DND-41 (cell line): ENCODE results near the gene CPNE5.

ENCODE experiments used
- ATAC-seq: fragments of 200-7000 bp; cut with Tn5 transposase; 3 replicates; pipeline ENCODE4 v1.9.1; 2021; ENCODE audit warnings: low read depth; ENCODE audit not compliant: insufficient read depth
- DNase-seq: peaks from one replicate; pipeline ENCODE4 v3.0.0-alpha.2; 2020
- H2AFZ ChIP-seq: 2 replicates; pipeline ENCODE4 v1.6.0; 2012; ENCODE audit warnings: low read depth, low read length
- H3K27ac ChIP-seq: 2 replicates; pipeline ENCODE4 v1.5.1; 2012; ENCODE audit warnings: low read length, inconsistent platforms
- H3K27me3 ChIP-seq: fragments of 200-600 bp; sonication (generic); 2 replicates; pipeline ENCODE4 v1.6.0; 2012; ENCODE audit warnings: low read length, mild to moderate bottlenecking, inconsistent platforms; ENCODE audit not compliant: insufficient read depth, poor library complexity
- H3K36me3 ChIP-seq: 2 replicates; pipeline ENCODE4 v1.5.1; 2012; ENCODE audit warnings: low read length, inconsistent platforms; ENCODE audit not compliant: insufficient read depth
- H3K4me1 ChIP-seq: 2 replicates; pipeline ENCODE4 v1.5.1; 2012; ENCODE audit warnings: mild to moderate bottlenecking, low read length; ENCODE audit not compliant: insufficient read depth
- H3K4me2 ChIP-seq: 2 replicates; pipeline ENCODE4 v1.6.0; 2012; ENCODE audit warnings: mild to moderate bottlenecking, moderate library complexity, low read length, inconsistent platforms; ENCODE audit not compliant: insufficient read depth
- H3K4me3 ChIP-seq, 2 experiments: fragments of 200-600 bp in 1 of 2; shearing (Covaris generic) in 1 of 2; 2 replicates each; pipeline ENCODE4 v1.5.1; 2012 to 2016; ENCODE audit warnings: inconsistent platforms in 2 of 2, low read length in 2 of 2, mild to moderate bottlenecking in 2 of 2, low read depth in 1 of 2, moderate library complexity in 1 of 2
- H3K79me2 ChIP-seq: 2 replicates; pipeline ENCODE4 v1.6.0; 2012; ENCODE audit warnings: low read length, inconsistent platforms; ENCODE audit not compliant: insufficient read depth
- H3K9ac ChIP-seq: 2 replicates; pipeline ENCODE4 v1.6.0; 2012; ENCODE audit warnings: low read depth, mild to moderate bottlenecking, inconsistent platforms, low read length, moderate library complexity
- H3K9me3 ChIP-seq: 2 replicates; pipeline ENCODE4 v1.5.1; 2012; ENCODE audit warnings: low read length, moderate library complexity, mild to moderate bottlenecking, inconsistent platforms; ENCODE audit not compliant: insufficient read depth, severe bottlenecking
- H4K20me1 ChIP-seq: 2 replicates; pipeline ENCODE4 v1.6.0; 2012; ENCODE audit warnings: low read length; ENCODE audit not compliant: insufficient read depth
- EZH2 ChIP-seq: IDR thresholded peaks from 3 replicates; pipeline ENCODE4 v1.6.1; 2012; ENCODE audit warnings: borderline replicate concordance, low read depth, mild to moderate bottlenecking, moderate library complexity, low read length, inconsistent platforms; ENCODE audit not compliant: severe bottlenecking
- TF ChIP-seq, protein P1 (sequence below): IDR thresholded peaks from 2 replicates; pipeline ENCODE4 v1.5.1; 2012; ENCODE audit warnings: borderline replicate concordance, low read length, moderate library complexity, mild to moderate bottlenecking; ENCODE audit not compliant: poor library complexity, severe bottlenecking; ENCODE audit errors: extremely low read depth

The CPNE5 gene

DNA sequence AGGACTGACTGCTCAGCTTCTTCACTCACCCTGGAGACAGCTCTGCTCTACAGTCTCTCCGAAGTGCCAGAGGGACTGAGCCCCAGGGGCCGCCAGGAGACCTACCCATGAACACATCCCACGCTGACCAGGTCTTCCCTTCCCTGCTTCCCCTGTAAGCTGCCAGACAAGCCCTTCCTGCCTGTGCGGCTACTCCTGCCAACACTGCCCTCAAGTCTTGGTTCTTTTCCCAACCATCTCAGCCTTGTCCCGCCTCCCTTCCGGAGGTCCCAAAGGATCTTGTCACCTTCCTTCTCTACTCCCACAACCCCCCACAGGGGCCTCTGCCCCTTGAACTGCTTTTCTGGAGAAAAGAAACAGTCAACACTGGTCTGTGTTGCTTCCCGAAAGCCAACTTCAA is 15.0 kb downstream of the CPNE5 start:
- Histone ChIP-seq H3K9ac (no peak overlapping the region; the same call in 1 of the 2 replicates), H3K79me2 (no peaks in the 10 kb centered on the region), H3K27ac (no peak overlapping the region), H3K36me3 (no peaks in the 10 kb centered on the region), H3K27me3 (no peaks in the 10 kb centered on the region), H2AFZ (no peak overlapping the region), H4K20me1 (no peaks in the 10 kb centered on the region), H3K4me3 (no peak overlapping the region), H3K9me3 (no peaks in the 10 kb centered on the region), H3K4me1 (no peaks in the 10 kb centered on the region), H3K4me2 (no peak overlapping the region)
- no peak for TF ChIP-seq EZH2
- TF ChIP-seq, protein P1, sequence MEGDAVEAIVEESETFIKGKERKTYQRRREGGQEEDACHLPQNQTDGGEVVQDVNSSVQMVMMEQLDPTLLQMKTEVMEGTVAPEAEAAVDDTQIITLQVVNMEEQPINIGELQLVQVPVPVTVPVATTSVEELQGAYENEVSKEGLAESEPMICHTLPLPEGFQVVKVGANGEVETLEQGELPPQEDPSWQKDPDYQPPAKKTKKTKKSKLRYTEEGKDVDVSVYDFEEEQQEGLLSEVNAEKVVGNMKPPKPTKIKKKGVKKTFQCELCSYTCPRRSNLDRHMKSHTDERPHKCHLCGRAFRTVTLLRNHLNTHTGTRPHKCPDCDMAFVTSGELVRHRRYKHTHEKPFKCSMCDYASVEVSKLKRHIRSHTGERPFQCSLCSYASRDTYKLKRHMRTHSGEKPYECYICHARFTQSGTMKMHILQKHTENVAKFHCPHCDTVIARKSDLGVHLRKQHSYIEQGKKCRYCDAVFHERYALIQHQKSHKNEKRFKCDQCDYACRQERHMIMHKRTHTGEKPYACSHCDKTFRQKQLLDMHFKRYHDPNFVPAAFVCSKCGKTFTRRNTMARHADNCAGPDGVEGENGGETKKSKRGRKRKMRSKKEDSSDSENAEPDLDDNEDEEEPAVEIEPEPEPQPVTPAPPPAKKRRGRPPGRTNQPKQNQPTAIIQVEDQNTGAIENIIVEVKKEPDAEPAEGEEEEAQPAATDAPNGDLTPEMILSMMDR: no peak
- no peak for ATAC-seq
- no peak for DNase-seq

DNA sequence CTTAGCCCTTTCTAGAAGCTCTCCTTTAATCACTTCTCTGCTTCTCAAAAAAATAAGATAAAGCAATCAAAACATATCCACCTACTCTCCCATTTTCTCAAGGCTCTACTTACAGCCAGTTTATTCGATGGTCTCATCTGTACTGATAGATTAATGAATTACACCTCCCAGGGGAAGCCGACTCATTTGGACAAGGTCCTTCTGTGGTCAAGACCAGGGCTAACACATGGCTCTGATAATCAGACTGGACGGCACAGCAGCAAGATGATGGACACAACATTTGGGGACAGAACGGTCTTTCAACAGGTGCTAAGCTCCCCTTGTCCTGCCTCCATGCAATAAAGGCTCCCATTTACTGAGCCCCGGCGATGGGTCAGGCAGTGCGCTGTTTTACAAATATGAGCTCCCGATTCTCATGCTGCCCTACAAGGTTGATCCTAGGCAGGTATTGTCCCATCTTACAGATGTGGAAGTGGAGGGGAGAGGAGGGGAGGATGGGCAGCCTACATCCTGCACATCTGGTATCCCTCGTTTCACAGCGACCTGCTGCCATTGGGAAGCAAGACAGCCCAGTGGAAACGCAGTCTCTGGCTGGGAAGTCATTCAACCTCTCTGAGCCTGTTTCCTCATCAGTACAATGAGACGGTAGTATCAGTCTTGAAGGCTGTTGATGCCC is 15.7 kb downstream of the CPNE5 start:
- Histone ChIP-seq H3K4me2 (no peak overlapping the region), H3K9me3 (no peaks in the 10 kb centered on the region), H3K36me3 (no peaks in the 10 kb centered on the region), H2AFZ (no peak overlapping the region), H3K4me1 (no peaks in the 10 kb centered on the region), H3K27ac (no peak overlapping the region), H3K79me2 (no peaks in the 10 kb centered on the region), H3K9ac (no peak overlapping the region), H3K4me3 (no peak overlapping the region), H4K20me1 (no peaks in the 10 kb centered on the region), H3K27me3 (no peaks in the 10 kb centered on the region)
- DNase-seq (no peak), ATAC-seq (no peak)
- TF ChIP-seq, protein P1: no peak
- no peak for TF ChIP-seq EZH2

DNA sequence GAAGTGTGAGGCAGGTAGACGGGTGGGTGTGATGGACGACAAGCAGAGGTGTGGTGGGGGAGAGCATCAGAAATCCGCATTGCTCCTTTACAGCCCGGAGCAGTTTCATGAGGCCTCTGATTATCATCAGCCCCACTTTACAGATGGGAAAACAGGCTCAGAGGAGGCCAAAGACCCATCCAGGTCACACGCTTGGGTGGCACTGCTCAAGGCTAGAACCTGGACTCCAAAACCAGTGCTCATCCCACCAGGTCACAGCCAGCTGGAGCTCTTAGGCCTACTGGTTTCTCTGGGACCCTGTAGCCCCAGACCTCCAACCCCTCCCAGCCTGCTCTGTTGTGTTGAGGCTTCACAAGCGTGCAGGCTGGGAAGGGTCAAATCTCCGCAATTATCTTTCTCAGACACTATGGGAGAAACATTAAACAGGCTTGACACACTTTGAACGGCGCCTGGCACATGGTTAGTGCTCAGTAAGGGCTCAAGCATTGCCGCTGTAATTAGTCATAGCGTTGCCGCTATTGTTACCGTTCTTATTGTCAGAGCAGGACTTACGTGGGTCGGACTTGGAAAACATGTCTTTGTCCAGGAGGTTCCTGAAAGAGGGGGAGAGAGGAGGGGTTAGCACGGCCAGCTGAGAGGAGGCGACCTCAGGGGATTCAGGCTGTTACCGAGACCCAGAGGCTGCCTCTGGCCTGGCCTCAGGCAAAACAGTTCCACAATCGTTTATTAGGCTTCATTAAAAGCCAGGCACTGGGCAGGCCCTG is 16.6 kb downstream of the CPNE5 start:
- TF ChIP-seq, protein P1: no peak
- no peak for TF ChIP-seq EZH2
- H3K27ac ChIP-seq: no peak overlapping the region
- no peaks in the 10 kb centered on the region for H4K20me1 ChIP-seq
- DNase-seq (no peak), ATAC-seq (no peak)
- H3K79me2 ChIP-seq: no peaks in the 10 kb centered on the region
- H3K4me1 ChIP-seq: no peaks in the 10 kb centered on the region
- H3K9ac ChIP-seq: no peak overlapping the region
- H2AFZ ChIP-seq: no peak overlapping the region
- no peak overlapping the region for H3K4me3 ChIP-seq
- H3K27me3 ChIP-seq: no peaks in the 10 kb centered on the region
- no peaks in the 10 kb centered on the region for H3K36me3 ChIP-seq
- no peak overlapping the region for H3K4me2 ChIP-seq
- no peaks in the 10 kb centered on the region for H3K9me3 ChIP-seq
